Measurements from ENCODE around the gene MIEF2. TPM values are rescaled to one million over a fixed set of nuclear protein-coding genes. Genes with fewer than 3 reads are reported as not detected.

MIEF2 gene
- polyA plus RNA-seq, 3 donors = 3.5 to 6.1 (median 4.9) TPM

DNA sequence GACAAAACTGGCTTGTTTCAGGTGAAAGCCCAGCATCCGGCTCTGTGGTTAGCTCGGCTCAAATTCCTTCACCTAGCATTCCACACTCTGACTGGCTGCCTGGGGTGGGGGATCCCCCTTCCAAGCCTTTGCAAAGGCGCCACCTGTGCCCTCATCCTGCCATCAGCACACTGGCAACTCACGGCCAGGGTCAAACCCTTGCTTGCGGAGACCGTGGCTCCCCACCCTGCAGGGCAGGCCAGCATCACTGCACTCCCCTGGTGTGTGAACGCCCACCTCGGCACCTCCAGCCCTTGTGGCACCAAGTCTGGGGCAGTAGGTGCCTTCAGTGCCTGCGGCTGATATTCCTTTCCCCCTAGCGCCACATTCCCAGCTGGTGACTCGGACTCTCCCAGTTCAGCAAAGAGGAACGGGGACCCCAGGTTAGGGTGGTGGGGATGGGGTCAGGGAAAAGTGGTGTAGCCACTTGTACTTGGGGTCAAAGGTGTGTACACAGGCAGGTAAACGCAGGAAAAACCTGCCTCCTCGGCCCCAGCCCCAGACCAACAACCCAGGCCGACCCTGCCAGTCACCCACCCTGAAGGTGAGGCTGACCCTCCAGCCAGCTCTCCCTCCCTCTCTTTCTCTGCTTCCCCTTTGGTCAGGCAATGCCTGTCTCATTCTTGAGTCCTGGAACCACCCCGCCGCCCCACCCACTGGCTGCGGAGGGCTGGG lies 3.0 kb upstream of the MIEF2 start:
- Mint-ChIP-seq H3K4me1 (peaks cover 35% of the 10 kb centered on the region), H3K9me3 (no peaks in the 10 kb centered on the region), H3K27ac (peak overlapping the region; percentile 99 to 100 (median 99)), H3K27me3 (ENCODE audit: low read depth in 3 of 3) (peaks cover 0 to 2% (median 0%) of the 10 kb centered on the region in 3 donors), H3K4me3 (peak overlapping the region; percentile 95 to 98), H3K36me3 (peaks cover 41 to 48% of the 10 kb centered on the region in 2 donors)
- Histone ChIP-seq H3K4me2 (replicated peaks; ENCODE audit: extremely low read depth, low read length, poor library complexity, severe bottlenecking) (peak overlapping the region; percentile 92), H3K36me3 (replicated peaks in 1 of 2; ENCODE audit: control insufficient read depth in 1 of 2, insufficient read depth in 2 of 2, low read length in 2 of 2) (peaks cover 43 to 44% of the 10 kb centered on the region in 2 donors), H2AFZ (ENCODE audit: insufficient read depth, low read depth, low read length, poor library complexity, severe bottlenecking) (peak overlapping the region; percentile 93), H4K20me1 (ENCODE audit: insufficient read depth, low read length) (peaks cover 58% of the 10 kb centered on the region), H3K4me1 (ENCODE audit: control insufficient read depth in 1 of 2, insufficient read depth in 2 of 2, low read length in 2 of 2) (peaks cover 39 to 50% of the 10 kb centered on the region in 2 donors), H3K79me2 (ENCODE audit: insufficient read depth, low read length) (peaks cover 46% of the 10 kb centered on the region), H3K9ac (ENCODE audit: insufficient read depth, low read length, poor library complexity, severe bottlenecking) (peak overlapping the region; percentile 99), H3K27me3 (ENCODE audit: control insufficient read depth in 2 of 2, insufficient read depth in 2 of 2, low read length in 2 of 2) (no peaks in the 10 kb centered on the region), H3K27ac (ENCODE audit: low read depth in 1 of 2, low read length in 2 of 2) (peak overlapping the region; percentile 90 to 95), H3K4me3 (replicated peaks in 1 of 3; ENCODE audit: low read depth in 2 of 3, low read length in 3 of 3) (peak overlapping the region; percentile 78 to 82 (median 81)), H3K9me3 (replicated peaks in 1 of 2; ENCODE audit: control insufficient read depth in 1 of 2, insufficient read depth in 1 of 2, low read length in 2 of 2) (no peaks in the 10 kb centered on the region)
- 26% methylated on average over 14 of the region's 18 CpGs for WGBS (ENCODE audit: insufficient coverage)
- peak in 2 of 3 donors; percentile 65 to 67 for DNase-seq
- intact Hi-C loops (cut with micrococcal nuclease) = loop anchor here in 1 of 2 donors (5.0 kb wide), 1 partner anchor 40 kb away; no protein-coding TSS in a partner anchor
- TF ChIP-seq, protein P1, sequence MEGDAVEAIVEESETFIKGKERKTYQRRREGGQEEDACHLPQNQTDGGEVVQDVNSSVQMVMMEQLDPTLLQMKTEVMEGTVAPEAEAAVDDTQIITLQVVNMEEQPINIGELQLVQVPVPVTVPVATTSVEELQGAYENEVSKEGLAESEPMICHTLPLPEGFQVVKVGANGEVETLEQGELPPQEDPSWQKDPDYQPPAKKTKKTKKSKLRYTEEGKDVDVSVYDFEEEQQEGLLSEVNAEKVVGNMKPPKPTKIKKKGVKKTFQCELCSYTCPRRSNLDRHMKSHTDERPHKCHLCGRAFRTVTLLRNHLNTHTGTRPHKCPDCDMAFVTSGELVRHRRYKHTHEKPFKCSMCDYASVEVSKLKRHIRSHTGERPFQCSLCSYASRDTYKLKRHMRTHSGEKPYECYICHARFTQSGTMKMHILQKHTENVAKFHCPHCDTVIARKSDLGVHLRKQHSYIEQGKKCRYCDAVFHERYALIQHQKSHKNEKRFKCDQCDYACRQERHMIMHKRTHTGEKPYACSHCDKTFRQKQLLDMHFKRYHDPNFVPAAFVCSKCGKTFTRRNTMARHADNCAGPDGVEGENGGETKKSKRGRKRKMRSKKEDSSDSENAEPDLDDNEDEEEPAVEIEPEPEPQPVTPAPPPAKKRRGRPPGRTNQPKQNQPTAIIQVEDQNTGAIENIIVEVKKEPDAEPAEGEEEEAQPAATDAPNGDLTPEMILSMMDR (IDR thresholded peaks at IDR 0.05) = no peak

DNA sequence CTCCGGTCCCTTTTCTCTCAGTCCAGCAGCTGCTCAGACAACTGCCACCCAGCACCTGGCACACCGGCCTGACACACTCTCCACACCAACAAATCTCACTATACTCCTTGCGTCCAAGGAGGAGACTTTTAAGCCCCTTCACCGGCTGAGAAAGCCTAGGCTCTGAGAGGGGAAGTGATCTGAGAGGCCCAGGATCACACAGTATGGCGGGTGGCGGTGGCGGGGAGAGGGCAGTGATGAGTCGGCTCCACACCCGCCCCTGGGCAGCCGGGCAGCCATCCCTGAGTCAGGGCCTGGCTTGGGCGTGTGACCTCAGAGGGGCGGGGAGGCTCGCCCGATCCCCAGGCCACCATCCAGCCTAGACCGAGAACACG lies 2.5 kb upstream of the MIEF2 start:
- Histone ChIP-seq H2AFZ (ENCODE audit: insufficient read depth, low read depth, low read length, poor library complexity, severe bottlenecking) (peak overlapping the region; percentile 93), H3K4me1 (ENCODE audit: control insufficient read depth in 1 of 2, insufficient read depth in 2 of 2, low read length in 2 of 2) (peaks cover 39 to 54% of the 10 kb centered on the region in 2 donors), H3K79me2 (ENCODE audit: insufficient read depth, low read length) (peaks cover 46% of the 10 kb centered on the region), H3K27ac (ENCODE audit: low read depth in 1 of 2, low read length in 2 of 2) (peak overlapping the region; percentile 90 to 95), H3K9ac (ENCODE audit: insufficient read depth, low read length, poor library complexity, severe bottlenecking) (peak overlapping the region; percentile 99), H3K9me3 (replicated peaks in 1 of 2; ENCODE audit: control insufficient read depth in 1 of 2, insufficient read depth in 1 of 2, low read length in 2 of 2) (no peaks in the 10 kb centered on the region), H3K36me3 (replicated peaks in 1 of 2; ENCODE audit: control insufficient read depth in 1 of 2, insufficient read depth in 2 of 2, low read length in 2 of 2) (peaks cover 37 to 40% of the 10 kb centered on the region in 2 donors), H3K27me3 (ENCODE audit: control insufficient read depth in 2 of 2, insufficient read depth in 2 of 2, low read length in 2 of 2) (no peaks in the 10 kb centered on the region), H4K20me1 (ENCODE audit: insufficient read depth, low read length) (peaks cover 52% of the 10 kb centered on the region), H3K4me2 (replicated peaks; ENCODE audit: extremely low read depth, low read length, poor library complexity, severe bottlenecking) (peak overlapping the region; percentile 92), H3K4me3 (replicated peaks in 1 of 3; ENCODE audit: low read depth in 2 of 3, low read length in 3 of 3) (peak overlapping the region; percentile 78 to 82 (median 81))
- H3K4me1 Mint-ChIP-seq = peaks cover 38% of the 10 kb centered on the region
- H3K27ac Mint-ChIP-seq = peak overlapping the region; percentile 99 to 100 (median 99)
- WGBS (ENCODE audit: insufficient coverage) = under 1% methylated on average over 14 of the region's 16 CpGs
- TF ChIP-seq, protein P1 (IDR thresholded peaks at IDR 0.05) = no peak
- H3K36me3 Mint-ChIP-seq = peaks cover 35 to 42% of the 10 kb centered on the region in 2 donors
- no peaks in the 10 kb centered on the region for H3K9me3 Mint-ChIP-seq
- H3K4me3 Mint-ChIP-seq = peak overlapping the region; percentile 95 to 98
- peak; percentile 86 to 89 (median 88) for DNase-seq
- H3K27me3 Mint-ChIP-seq (ENCODE audit: low read depth in 3 of 3) = peaks cover 0 to 2% (median 1%) of the 10 kb centered on the region in 3 donors
- intact Hi-C loops (cut with micrococcal nuclease) = loop anchor here in 1 of 2 donors (5.0 kb wide), 1 partner anchor 39 kb away; no protein-coding TSS in a partner anchor
